Lower leg skin (tissue), 3 donors: Measurements from ENCODE around the gene CASP1.

Experiments
- POLR2A ChIP-seq, 2 donors: fragments of 450-650 bp; IDR thresholded peaks; one replicate each; pipeline ENCODE4 v1.6.1; 2016 to 2017; ENCODE audit warnings: antibody characterized with exemption in 2 of 2, mild to moderate bottlenecking in 1 of 2, moderate library complexity in 1 of 2
- TF ChIP-seq, protein P1 (sequence below), 3 donors: fragments of 450-650 bp; IDR thresholded peaks; one replicate each; pipeline ENCODE4 v1.5.1; 2016; ENCODE audit warnings: antibody characterized with exemption in 3 of 3, mild to moderate bottlenecking in 3 of 3, moderate library complexity in 2 of 3

DNA sequence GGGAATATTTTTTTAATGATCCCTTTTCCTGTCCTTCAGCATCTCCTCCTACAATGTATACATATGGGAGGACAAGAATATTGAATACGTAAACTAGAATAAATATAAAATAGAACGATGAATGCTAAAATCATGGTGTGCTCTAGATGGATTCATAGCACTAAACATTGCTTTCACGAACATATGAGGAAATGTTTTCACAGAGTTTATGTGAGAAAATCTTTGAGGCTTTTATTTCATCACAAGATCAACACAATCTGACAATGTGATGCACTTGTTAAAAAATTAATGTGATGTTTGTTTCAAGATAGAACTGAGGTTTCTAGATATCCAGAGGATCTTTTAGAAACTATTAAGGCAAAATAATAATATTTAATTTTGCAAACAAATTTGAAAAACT, 7.2 kb upstream of the CASP1 start:
- TF ChIP-seq, protein P1, sequence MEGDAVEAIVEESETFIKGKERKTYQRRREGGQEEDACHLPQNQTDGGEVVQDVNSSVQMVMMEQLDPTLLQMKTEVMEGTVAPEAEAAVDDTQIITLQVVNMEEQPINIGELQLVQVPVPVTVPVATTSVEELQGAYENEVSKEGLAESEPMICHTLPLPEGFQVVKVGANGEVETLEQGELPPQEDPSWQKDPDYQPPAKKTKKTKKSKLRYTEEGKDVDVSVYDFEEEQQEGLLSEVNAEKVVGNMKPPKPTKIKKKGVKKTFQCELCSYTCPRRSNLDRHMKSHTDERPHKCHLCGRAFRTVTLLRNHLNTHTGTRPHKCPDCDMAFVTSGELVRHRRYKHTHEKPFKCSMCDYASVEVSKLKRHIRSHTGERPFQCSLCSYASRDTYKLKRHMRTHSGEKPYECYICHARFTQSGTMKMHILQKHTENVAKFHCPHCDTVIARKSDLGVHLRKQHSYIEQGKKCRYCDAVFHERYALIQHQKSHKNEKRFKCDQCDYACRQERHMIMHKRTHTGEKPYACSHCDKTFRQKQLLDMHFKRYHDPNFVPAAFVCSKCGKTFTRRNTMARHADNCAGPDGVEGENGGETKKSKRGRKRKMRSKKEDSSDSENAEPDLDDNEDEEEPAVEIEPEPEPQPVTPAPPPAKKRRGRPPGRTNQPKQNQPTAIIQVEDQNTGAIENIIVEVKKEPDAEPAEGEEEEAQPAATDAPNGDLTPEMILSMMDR (IDR thresholded peaks at IDR 0.05), result no peak
- no peak for TF ChIP-seq POLR2A (IDR thresholded peaks at IDR 0.05)
